K562 (cell line): ENCODE data around the gene PTPN1.

Experiments used
- CAMTA2 ChIP-seq: fragments of 250-450 bp; sonication (Bioruptor Pico); conservative IDR thresholded peaks from 2 replicates; pipeline ENCODE4 v1.5.1; 2022
- CTCF ChIP-seq, 3 experiments: IDR thresholded peaks in 2 of 3; conservative IDR thresholded peaks in 1 of 3; 2 replicates each; pipeline ENCODE4 v1.5.1; 2011 to 2012; ENCODE audit warnings: low read length in 3 of 3, mild to moderate bottlenecking in 3 of 3, control low read depth in 2 of 3, improper control_type of control experiment in 1 of 3, inconsistent platforms in 1 of 3, low read depth in 1 of 3, mixed read lengths in 1 of 3, moderate library complexity in 1 of 3; ENCODE audit not compliant: insufficient read depth in 2 of 3
- JUND ChIP-seq, 2 experiments: IDR thresholded peaks; 2 replicates in 1 of 2; 3 replicates in 1 of 2; pipeline ENCODE4 v1.6.1; 2011; ENCODE audit warnings: borderline replicate concordance in 2 of 2, low read depth in 2 of 2, low read length in 2 of 2, improper control_type of control experiment in 1 of 2, missing biosample characterization in 1 of 2, missing genetic modification characterization in 1 of 2, missing genetic modification reagents in 1 of 2
- MAX ChIP-seq: sonication (generic); formaldehyde crosslinking; IDR thresholded peaks from 2 replicates; pipeline ENCODE4 v1.9.0; 2022; ENCODE audit warnings: mild to moderate bottlenecking, missing genetic modification reagents
- STAG1 ChIP-seq: sonication (generic); formaldehyde crosslinking; IDR thresholded peaks from 2 replicates; pipeline ENCODE4 v1.5.0; 2020; ENCODE audit warnings: missing genetic modification reagents, borderline replicate concordance
- ZNF133 ChIP-seq: fragments of 250-450 bp; sonication (Bioruptor Pico); IDR thresholded peaks from 2 replicates; pipeline ENCODE4 v1.4.0; 2020; ENCODE audit warnings: mild to moderate bottlenecking

- TF ChIP-seq STAG1 (no peak), ZNF133 (CRISPR knock-in tag) (no peak), JUND (IDR thresholded peaks at IDR 0.05; ENCODE audit: borderline replicate concordance, low read depth, low read length) (no peak), JUND (tag; IDR thresholded peaks at IDR 0.05; ENCODE audit: borderline replicate concordance, low read depth, low read length) (no peak), CAMTA2 (no peak), MAX (CRISPR knock-in tag) (no peak), CTCF (IDR thresholded peaks at IDR 0.05 in 2 of 3, conservative IDR thresholded peaks at IDR 0.05 in 1 of 3; ENCODE audit: insufficient read depth in 2 of 3, low read depth in 1 of 3, low read length in 3 of 3) (no peak)
Observed at GRCh38 chr20:50562262-50562701, 52.1 kb downstream of the PTPN1 start.
